Thyroid gland (tissue), 4 donors: Measurements from ENCODE around the gene RAB11FIP4. TPM values are rescaled to one million over a fixed set of nuclear protein-coding genes. Genes with fewer than 3 reads are reported as not detected.

Source experiments
- DNase-seq, 2 donors: peaks; one replicate each; pipeline ENCODE4 v3.0.0-alpha.2; 2019
- H3K27ac ChIP-seq, 3 donors: fragments of 200-600 bp; sonication (generic); 1 replicate in 2 of 3; 2 replicates in 1 of 3; pipeline ENCODE4 v1.5.1; 2016 to 2019; ENCODE audit warnings: mild to moderate bottlenecking in 1 of 3, moderate library complexity in 1 of 3
- H3K27me3 ChIP-seq: fragments of 200-600 bp; sonication (generic); one replicate; pipeline ENCODE4 v1.5.1; 2019
- H3K36me3 ChIP-seq, 2 donors: fragments of 200-600 bp; sonication (generic); one replicate each; pipeline ENCODE4 v1.5.1; 2016 to 2019
- H3K4me1 ChIP-seq, 2 donors: fragments of 200-600 bp; sonication (generic); one replicate each; pipeline ENCODE4 v1.5.1; 2017 to 2019
- H3K4me3 ChIP-seq, 3 donors: fragments of 200-600 bp; sonication (generic); replicated peaks in 1 of 3; 1 replicate in 2 of 3; 2 replicates in 1 of 3; pipeline ENCODE4 v1.5.1; 2016; ENCODE audit warnings: mild to moderate bottlenecking in 1 of 3
- H3K9me3 ChIP-seq: fragments of 200-600 bp; sonication (generic); one replicate; pipeline ENCODE4 v1.5.1; 2017
- POLR2A ChIP-seq, 2 donors: fragments of 450-650 bp; IDR thresholded peaks; one replicate each; pipeline ENCODE4 v1.6.1; 2017; ENCODE audit warnings: antibody characterized with exemption in 2 of 2, mild to moderate bottlenecking in 2 of 2, moderate library complexity in 1 of 2
- WGBS, 2 donors: methylation state at CpG; one replicate each; pipeline ENCODE4 v1.1.5; 2017; 5-methylcytosine and 5-hydroxymethylcytosine counted together
- intact Hi-C: fragments of 100-400 bp; cut with DNase I; formaldehyde crosslinking; loops from one replicate; pipeline ENCODE4 v1.15.1; 2023
- total RNA-seq, 4 donors: library from RNA; depleted of rRNA; stranded (reverse); fragments of >200 nt; gene quantifications; one replicate each; pipeline ENCODE4 v1.2.3, GENCODE V29; 2016
- TF ChIP-seq, protein P1 (sequence below), 6 experiments: fragments of 200-600 bp in 3 of 6; fragments of 450-650 bp in 3 of 6; sonication (generic) in 3 of 6; IDR thresholded peaks; one replicate each; pipeline ENCODE4 v1.5.1; 2016 to 2019; ENCODE audit warnings: antibody characterized with exemption in 6 of 6, mild to moderate bottlenecking in 2 of 6, inconsistent platforms in 1 of 6, moderate library complexity in 1 of 6

The RAB11FIP4 gene
- total RNA-seq, 4 donors from 2014 or later: 21.1 to 44.5 (median 24.9) TPM

DNA sequence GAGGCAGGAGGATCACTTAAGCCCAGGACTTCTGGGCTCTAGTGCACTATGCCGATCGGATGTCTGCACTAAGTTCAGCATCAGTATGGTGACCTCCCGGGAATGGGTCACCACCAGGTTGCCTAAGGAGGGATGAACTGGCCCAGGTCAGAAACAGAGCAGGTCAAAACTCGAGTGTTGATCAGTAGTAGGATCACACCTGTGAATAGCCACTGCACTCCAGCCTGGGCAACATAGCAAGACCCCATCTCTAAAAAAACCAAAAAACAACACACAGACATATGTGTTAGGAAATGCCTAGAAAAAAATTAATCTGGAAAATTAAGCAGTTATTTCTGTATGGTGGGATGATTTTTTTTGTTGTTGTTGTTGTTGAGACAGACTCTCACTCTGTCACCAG, 127.0 kb downstream of the RAB11FIP4 start:
- no peak for DNase-seq
- TF ChIP-seq, protein P1, sequence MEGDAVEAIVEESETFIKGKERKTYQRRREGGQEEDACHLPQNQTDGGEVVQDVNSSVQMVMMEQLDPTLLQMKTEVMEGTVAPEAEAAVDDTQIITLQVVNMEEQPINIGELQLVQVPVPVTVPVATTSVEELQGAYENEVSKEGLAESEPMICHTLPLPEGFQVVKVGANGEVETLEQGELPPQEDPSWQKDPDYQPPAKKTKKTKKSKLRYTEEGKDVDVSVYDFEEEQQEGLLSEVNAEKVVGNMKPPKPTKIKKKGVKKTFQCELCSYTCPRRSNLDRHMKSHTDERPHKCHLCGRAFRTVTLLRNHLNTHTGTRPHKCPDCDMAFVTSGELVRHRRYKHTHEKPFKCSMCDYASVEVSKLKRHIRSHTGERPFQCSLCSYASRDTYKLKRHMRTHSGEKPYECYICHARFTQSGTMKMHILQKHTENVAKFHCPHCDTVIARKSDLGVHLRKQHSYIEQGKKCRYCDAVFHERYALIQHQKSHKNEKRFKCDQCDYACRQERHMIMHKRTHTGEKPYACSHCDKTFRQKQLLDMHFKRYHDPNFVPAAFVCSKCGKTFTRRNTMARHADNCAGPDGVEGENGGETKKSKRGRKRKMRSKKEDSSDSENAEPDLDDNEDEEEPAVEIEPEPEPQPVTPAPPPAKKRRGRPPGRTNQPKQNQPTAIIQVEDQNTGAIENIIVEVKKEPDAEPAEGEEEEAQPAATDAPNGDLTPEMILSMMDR (IDR thresholded peaks at IDR 0.05): no peak
- TF ChIP-seq POLR2A (IDR thresholded peaks at IDR 0.05): no peak
- intact Hi-C loops: no loop called here
- Histone ChIP-seq H3K27ac (no peak overlapping the region), H3K9me3 (no peaks in the 10 kb centered on the region), H3K27me3 (no peaks in the 10 kb centered on the region), H3K4me3 (no peak overlapping the region), H3K4me1 (no peaks in the 10 kb centered on the region), H3K36me3 (peaks cover 0 to 4% of the 10 kb centered on the region in 2 donors)
- WGBS, 2 donors: 91 to 93% methylated on average over 4 of the region's 4 CpGs

DNA sequence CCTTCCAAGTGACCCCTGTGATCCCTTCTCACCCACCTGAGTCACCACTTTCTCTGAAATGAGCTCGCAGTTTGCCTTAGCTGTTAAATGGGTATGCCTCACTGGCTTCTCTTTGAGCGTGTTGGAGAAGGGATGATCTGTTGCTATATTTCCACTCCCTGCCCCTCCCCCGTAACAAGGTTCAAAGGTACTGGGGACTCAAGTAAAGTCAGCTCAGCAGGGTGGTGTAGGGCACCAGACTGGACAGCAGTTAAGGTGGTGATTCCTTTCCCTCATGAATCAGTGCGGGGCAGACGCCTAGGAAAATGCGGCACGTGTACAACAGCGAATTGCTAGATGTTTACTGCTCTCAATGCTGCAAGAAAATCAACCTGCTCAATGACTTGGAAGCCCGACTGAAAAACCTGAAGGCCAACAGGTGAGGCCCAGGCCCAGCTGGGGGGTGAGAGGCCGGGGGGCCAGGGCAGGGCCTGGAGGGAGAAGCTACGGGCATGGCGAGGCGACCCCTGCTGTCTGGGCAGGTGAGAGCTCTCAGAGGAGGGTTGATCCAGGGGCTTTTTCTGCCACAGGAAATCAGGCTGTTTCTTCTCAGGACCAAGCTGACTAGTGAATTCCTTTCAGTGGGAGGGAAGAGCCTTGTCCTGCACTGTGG, 130.3 kb downstream of the RAB11FIP4 start:
- no peak overlapping the region for H3K4me3 ChIP-seq
- no peak overlapping the region for H3K27ac ChIP-seq
- H3K36me3 ChIP-seq: peaks cover 6 to 11% of the 10 kb centered on the region in 2 donors
- H3K9me3 ChIP-seq: no peaks in the 10 kb centered on the region
- no peaks in the 10 kb centered on the region for H3K27me3 ChIP-seq
- DNase-seq: no peak
- TF ChIP-seq, protein P1 (IDR thresholded peaks at IDR 0.05): no peak
- no peak for TF ChIP-seq POLR2A (IDR thresholded peaks at IDR 0.05)
- peaks cover 0 to 4% of the 10 kb centered on the region in 2 donors for H3K4me1 ChIP-seq
- intact Hi-C loops: no loop called here
- 93 to 96% methylated on average over 13 of the region's 13 CpGs for WGBS, 2 donors

DNA sequence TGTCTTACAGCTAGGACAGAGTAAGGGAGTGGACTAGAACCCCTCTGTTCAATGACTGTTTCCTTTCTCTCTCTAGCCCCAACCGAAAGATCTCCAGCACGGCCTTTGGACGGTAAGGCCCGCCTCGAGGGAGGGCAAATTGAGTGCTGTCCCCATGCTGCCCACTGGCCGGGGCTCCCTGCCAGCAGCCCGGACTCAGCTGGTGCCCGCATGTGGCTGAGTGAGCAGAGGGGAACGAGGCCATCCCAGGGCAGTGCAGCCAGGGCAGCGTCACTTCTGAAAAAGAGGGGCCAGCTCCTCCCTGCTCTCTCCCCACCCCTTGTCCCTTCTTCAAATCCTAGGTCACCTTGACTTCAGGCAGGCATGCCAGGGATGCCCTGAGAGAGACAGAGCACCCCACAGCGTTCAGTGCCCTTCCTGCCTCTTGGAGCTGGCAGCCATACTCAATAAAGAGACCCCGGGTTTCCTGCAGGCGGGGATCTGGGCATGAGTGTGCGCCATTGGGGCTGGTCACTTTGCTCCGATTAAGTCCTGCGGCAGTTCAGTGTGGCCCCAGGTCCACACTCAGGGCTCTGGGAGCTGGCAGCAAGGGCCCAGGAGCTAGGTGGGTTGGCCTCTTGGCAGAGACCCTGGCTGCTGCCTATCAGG, 130.9 kb downstream of the RAB11FIP4 start:
- no peak overlapping the region for H3K4me3 ChIP-seq
- intact Hi-C loops: no loop called here

DNA sequence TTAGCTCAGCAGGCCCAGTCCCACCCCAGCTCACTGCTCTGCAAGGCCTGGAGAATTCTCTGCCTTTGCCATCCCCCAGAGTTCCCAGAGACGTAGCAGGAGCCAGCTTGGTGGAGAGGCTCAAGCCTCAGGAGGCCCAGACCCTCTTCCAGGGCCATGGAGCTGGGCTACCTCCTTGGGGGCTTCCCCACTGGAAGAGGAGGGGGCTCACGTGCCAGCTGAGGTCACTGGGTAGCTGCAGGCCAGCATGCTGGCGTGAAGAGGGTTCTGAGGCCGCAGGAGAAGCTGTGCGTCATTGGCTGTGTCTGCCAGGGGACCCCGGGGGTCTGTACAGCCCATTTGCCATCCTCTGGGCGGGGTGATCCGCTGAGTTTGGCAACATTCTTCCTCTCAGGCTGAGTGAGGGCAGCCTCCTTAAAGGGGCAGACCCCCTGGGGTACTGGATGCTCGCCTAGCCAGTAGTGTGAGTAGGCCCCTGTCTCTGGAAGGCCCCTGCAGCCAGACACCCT, 131.6 kb downstream of the RAB11FIP4 start:
- Histone ChIP-seq H3K27ac (no peak overlapping the region), H3K36me3 (peaks cover 6 to 12% of the 10 kb centered on the region in 2 donors), H3K4me1 (peaks cover 0 to 4% of the 10 kb centered on the region in 2 donors), H3K9me3 (no peaks in the 10 kb centered on the region), H3K4me3 (no peak overlapping the region), H3K27me3 (no peaks in the 10 kb centered on the region)
- no peak for DNase-seq
- TF ChIP-seq POLR2A (IDR thresholded peaks at IDR 0.05): no peak
- TF ChIP-seq, protein P1 (IDR thresholded peaks at IDR 0.05): no peak
- intact Hi-C loops: no loop called here
- WGBS, 2 donors: 86 to 94% methylated on average over 3 to 7 of the region's 9 CpGs

More for the DNA sequence above, 130.9 kb downstream of the RAB11FIP4 start:
- no peaks in the 10 kb centered on the region for H3K27me3 ChIP-seq
- peaks cover 6 to 11% of the 10 kb centered on the region in 2 donors for H3K36me3 ChIP-seq
- no peaks in the 10 kb centered on the region for H3K9me3 ChIP-seq
- TF ChIP-seq POLR2A (IDR thresholded peaks at IDR 0.05): no peak
- DNase-seq: no peak
- no peak overlapping the region for H3K27ac ChIP-seq
- peaks cover 0 to 4% of the 10 kb centered on the region in 2 donors for H3K4me1 ChIP-seq
- 96 to 97% methylated on average over 15 to 16 of the region's 16 CpGs for WGBS, 2 donors

DNA sequence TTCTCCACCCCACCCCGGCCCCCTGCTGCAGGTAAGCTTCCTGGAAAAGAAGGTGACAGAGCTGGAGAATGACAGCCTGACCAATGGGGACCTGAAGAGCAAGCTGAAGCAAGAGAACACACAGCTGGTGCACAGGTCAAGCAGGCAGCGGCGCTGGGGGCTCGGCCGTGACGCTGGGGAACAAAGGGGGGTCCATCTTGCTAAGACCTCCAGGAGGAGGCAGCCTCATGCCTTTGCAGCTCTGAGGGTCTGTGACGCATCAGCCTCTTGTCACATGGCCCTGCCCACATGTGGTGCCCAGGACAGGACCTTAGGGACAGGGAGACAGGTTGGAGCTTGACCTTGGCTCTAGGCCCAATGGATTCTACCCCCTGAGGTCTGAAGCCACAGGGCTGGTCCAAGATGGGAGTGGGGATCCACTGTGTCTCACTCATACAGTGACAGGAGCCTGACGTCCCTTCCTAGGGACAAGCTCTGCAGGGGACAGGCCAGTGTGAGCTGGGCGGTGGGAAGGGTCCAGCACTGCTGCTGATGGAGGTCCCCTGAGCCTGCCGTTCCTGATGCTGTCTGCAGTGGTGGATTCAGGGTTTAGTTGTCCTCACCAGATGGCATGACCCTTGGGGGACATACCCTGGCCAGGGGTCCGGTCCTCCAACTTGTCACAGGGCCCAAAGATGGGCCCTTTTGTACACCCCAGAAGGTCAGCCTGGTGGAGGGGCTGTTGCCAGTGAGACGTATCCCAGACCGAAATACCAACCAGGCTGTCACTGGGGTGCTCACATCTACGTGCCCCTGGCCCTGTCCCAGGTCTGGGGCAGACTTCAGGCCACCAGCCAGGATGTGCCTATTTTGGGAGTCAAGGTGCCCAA, 132.6 kb downstream of the RAB11FIP4 start:
- H3K27me3 ChIP-seq: no peaks in the 10 kb centered on the region
- peaks cover 0 to 4% of the 10 kb centered on the region in 2 donors for H3K4me1 ChIP-seq
- WGBS, 2 donors: 95 to 97% methylated on average over 11 to 12 of the region's 14 CpGs
- intact Hi-C loops: no loop called here
- no peaks in the 10 kb centered on the region for H3K9me3 ChIP-seq
- no peak for TF ChIP-seq POLR2A (IDR thresholded peaks at IDR 0.05)
- TF ChIP-seq, protein P1 (IDR thresholded peaks at IDR 0.05): no peak
- peaks cover 6 to 22% of the 10 kb centered on the region in 2 donors for H3K36me3 ChIP-seq
- H3K27ac ChIP-seq: no peak overlapping the region
- H3K4me3 ChIP-seq: no peak overlapping the region
- no peak for DNase-seq
